IMR-90 (cell line): ENCODE measurements around the gene ZNF200. TPM values are rescaled to one million over a fixed set of nuclear protein-coding genes. Genes with fewer than 3 reads are reported as not detected.

ENCODE experiments used
- ATAC-seq: fragments of 200-7000 bp; cut with Tn5 transposase; 2 replicates; pipeline ENCODE4 v1.9.1; 2020; ENCODE audit warnings: low read depth, mild to moderate bottlenecking, moderate library complexity
- BruUV-seq: library from RNA; stranded (reverse); fragments of 400-500 nt; replicated peaks from 2 replicates; lab custom pipeline; 2021; lab: Mats Ljungman, UMichigan
- CTCF ChIA-PET: fragments of 300-600 bp; formaldehyde crosslinking; extraction: SDS; loops from one replicate; lab custom pipeline; 2021; ENCODE audit warnings: antibody characterized with exemption; lab: Yijun Ruan, JAX
- POLR2A ChIA-PET: fragments of 300-600 bp; sonication (Branson Sonifier 250); formaldehyde crosslinking; loops from one replicate; lab custom pipeline; 2022; ENCODE audit warnings: antibody characterized with exemption; ENCODE audit not compliant: unreplicated experiment; lab: Charles Lee
- DNase-seq: peaks from one replicate; pipeline ENCODE4 v3.0.0; 2013
- H2AFZ ChIP-seq: replicated peaks from 2 replicates; pipeline ENCODE3; 2013; ENCODE audit warnings: low read length, mild to moderate bottlenecking; ENCODE audit not compliant: poor library complexity
- H2AK5ac ChIP-seq: 2 replicates; pipeline ENCODE4 v1.6.1; 2013; ENCODE audit warnings: low read depth, low read length, inconsistent platforms
- H2AK9ac ChIP-seq: replicated peaks from 2 replicates; pipeline ENCODE3; 2013; ENCODE audit warnings: mild to moderate bottlenecking, low read depth, low read length, moderate library complexity; ENCODE audit not compliant: poor library complexity
- H2BK120ac ChIP-seq: 2 replicates; pipeline ENCODE4 v1.6.1; 2013; ENCODE audit warnings: low read depth, low read length, inconsistent platforms
- H2BK15ac ChIP-seq: 3 replicates; pipeline ENCODE4 v1.6.1; 2013; ENCODE audit warnings: low read depth, low read length, inconsistent platforms
- H2BK20ac ChIP-seq: 2 replicates; pipeline ENCODE4 v1.6.1; 2013; ENCODE audit warnings: low read depth, mild to moderate bottlenecking, inconsistent platforms, low read length, moderate library complexity
- H2BK5ac ChIP-seq: 2 replicates; pipeline ENCODE4 v1.6.1; 2013; ENCODE audit warnings: mild to moderate bottlenecking, low read depth, low read length, inconsistent platforms; ENCODE audit not compliant: poor library complexity, severe bottlenecking
- H3K14ac ChIP-seq: replicated peaks from 2 replicates; pipeline ENCODE4 v1.6.1; 2013; ENCODE audit warnings: low read depth, low read length, inconsistent platforms
- H3K18ac ChIP-seq: 2 replicates; pipeline ENCODE4 v1.6.1; 2013; ENCODE audit warnings: low read depth, low read length, control low read depth
- H3K23ac ChIP-seq: 2 replicates; pipeline ENCODE4 v1.6.1; 2013; ENCODE audit warnings: low read depth, low read length, inconsistent platforms
- H3K27ac ChIP-seq: 2 replicates; pipeline ENCODE4 v1.5.1; 2013; ENCODE audit warnings: mild to moderate bottlenecking, control low read depth, low read length; ENCODE audit not compliant: insufficient read depth
- H3K27me3 ChIP-seq: 2 replicates; pipeline ENCODE4 v1.6.1; 2013; ENCODE audit warnings: low read length; ENCODE audit not compliant: control insufficient read depth, insufficient read depth
- H3K36me3 ChIP-seq: 2 replicates; pipeline ENCODE4 v1.6.1; 2013; ENCODE audit warnings: low read length, mixed read lengths; ENCODE audit not compliant: control insufficient read depth, insufficient read depth
- H3K4ac ChIP-seq: 2 replicates; pipeline ENCODE4 v1.6.1; 2013; ENCODE audit warnings: low read depth, low read length, inconsistent platforms
- H3K4me1 ChIP-seq: 2 replicates; pipeline ENCODE4 v1.6.1; 2013; ENCODE audit warnings: low read length, mixed read lengths; ENCODE audit not compliant: control insufficient read depth, insufficient read depth
- H3K4me2 ChIP-seq: 2 replicates; pipeline ENCODE4 v1.6.1; 2013; ENCODE audit warnings: low read depth, mild to moderate bottlenecking, control low read depth, low read length, moderate library complexity
- H3K4me3 ChIP-seq: 2 replicates; pipeline ENCODE4 v1.5.1; 2013; ENCODE audit warnings: low read depth, mild to moderate bottlenecking, control low read depth, low read length, moderate library complexity; ENCODE audit not compliant: insufficient read depth
- H3K56ac ChIP-seq: 2 replicates; pipeline ENCODE4 v1.6.1; 2013; ENCODE audit warnings: low read length, inconsistent platforms; ENCODE audit not compliant: insufficient read depth; ENCODE audit errors: extremely low read depth
- H3K79me1 ChIP-seq, 2 experiments: 2 replicates each; pipeline ENCODE4 v1.6.1; 2013; ENCODE audit warnings: low read length in 2 of 2, inconsistent platforms in 1 of 2, low read depth in 1 of 2
- H3K9ac ChIP-seq: 2 replicates; pipeline ENCODE4 v1.6.1; 2013; ENCODE audit warnings: low read depth, low read length, control low read depth
- H3K9me1 ChIP-seq: 2 replicates; pipeline ENCODE4 v1.6.1; 2013; ENCODE audit warnings: low read length, inconsistent platforms; ENCODE audit not compliant: insufficient read depth
- H3K9me3 ChIP-seq: 2 replicates; pipeline ENCODE4 v1.6.1; 2013; ENCODE audit warnings: low read length; ENCODE audit not compliant: control insufficient read depth, insufficient read depth
- H4K20me1 ChIP-seq: 2 replicates; pipeline ENCODE4 v1.6.1; 2013; ENCODE audit warnings: low read length, inconsistent platforms; ENCODE audit not compliant: insufficient read depth
- H4K5ac ChIP-seq: 2 replicates; pipeline ENCODE4 v1.6.1; 2013; ENCODE audit warnings: mild to moderate bottlenecking, low read depth, low read length, control low read depth
- H4K8ac ChIP-seq, 2 experiments: 2 replicates each; pipeline ENCODE4 v1.6.1; 2013; ENCODE audit warnings: low read depth in 2 of 2, low read length in 2 of 2, control low read depth in 1 of 2, inconsistent platforms in 1 of 2
- H4K91ac ChIP-seq: 2 replicates; pipeline ENCODE4 v1.6.1; 2013; ENCODE audit warnings: low read depth, low read length, inconsistent platforms; ENCODE audit not compliant: insufficient read depth
- CEBPB ChIP-seq: IDR thresholded peaks from 2 replicates; pipeline ENCODE4 v1.6.1; 2012; ENCODE audit warnings: low read depth, low read length, improper control_type of control experiment
- CHD1 ChIP-seq: IDR thresholded peaks from 2 replicates; pipeline ENCODE4 v1.6.1; 2012; ENCODE audit warnings: low read depth, low read length, improper control_type of control experiment
- FOS ChIP-seq: fragments of 150-350 bp; IDR thresholded peaks from 2 replicates; pipeline ENCODE4 v1.6.1; 2016; ENCODE audit warnings: low read depth, low read length
- MAFK ChIP-seq: IDR thresholded peaks from 2 replicates; pipeline ENCODE4 v1.6.1; 2012; ENCODE audit warnings: low read depth, low read length, improper control_type of control experiment
- MXI1 ChIP-seq: IDR thresholded peaks from 2 replicates; pipeline ENCODE4 v1.6.1; 2012; ENCODE audit warnings: low read depth, mild to moderate bottlenecking, low read length, moderate library complexity, borderline replicate concordance
- POLR2A ChIP-seq: IDR thresholded peaks from 2 replicates; pipeline ENCODE4 v1.6.1; 2012; ENCODE audit warnings: mild to moderate bottlenecking, low read depth, low read length
- RAD21 ChIP-seq: IDR thresholded peaks from 2 replicates; pipeline ENCODE4 v1.6.1; 2012; ENCODE audit warnings: low read length, improper control_type of control experiment
- RCOR1 ChIP-seq: IDR thresholded peaks from 2 replicates; pipeline ENCODE4 v1.6.1; 2012; ENCODE audit warnings: mild to moderate bottlenecking, low read length, improper control_type of control experiment; ENCODE audit not compliant: insufficient replicate concordance
- SMC3 ChIP-seq: fragments of 150-350 bp; IDR thresholded peaks from 2 replicates; pipeline ENCODE4 v1.6.1; 2016; ENCODE audit warnings: low read depth, mild to moderate bottlenecking, antibody characterized with exemption, low read length, moderate library complexity
- WGBS, 2 experiments: methylation state at CpG; one replicate each; pipeline versions ENCODE4 v1.1.5 to v1.1.7; 2013; ENCODE audit warnings: missing lambda C conversion rate in 2 of 2; ENCODE audit not compliant: insufficient read length in 1 of 2; ENCODE audit errors: extremely low coverage in 2 of 2; 5-methylcytosine and 5-hydroxymethylcytosine counted together
- dilution Hi-C: fragments of 300-500 bp; cut with HindIII; formaldehyde crosslinking; loops from one replicate; pipeline ENCODE4 v1.14.3; 2018; ENCODE audit warnings: low sequenced_read_pairs; ENCODE audit not compliant: unreplicated experiment
- in situ Hi-C: fragments of 300-500 bp; cut with MboI; formaldehyde crosslinking; loops from 3 replicates; pipeline ENCODE4 v1.14.3; 2019; ENCODE audit warnings: low sequenced_read_pairs, inconsistent platforms, mixed read lengths
- intact Hi-C: fragments of 100-400 bp; cut with micrococcal nuclease; formaldehyde crosslinking; loops from 2 replicates; pipeline ENCODE4 v1.10.0; 2022
- polyA plus RNA-seq, 3 experiments: library from polyadenylated mRNA; depleted of rRNA; stranded (reverse); fragments of >200 nt; gene quantifications; 2 replicates each; pipeline ENCODE4 v1.2.3, GENCODE V29; 2012; ENCODE audit warnings: low replicate concordance in 1 of 3
- total RNA-seq: library from RNA; depleted of rRNA; stranded (reverse); fragments of >200 nt; gene quantifications from 2 replicates; pipeline ENCODE4 v1.2.3, GENCODE V29; 2012
- TF ChIP-seq, protein P1 (sequence below): conservative IDR thresholded peaks from 2 replicates; pipeline ENCODE4 v1.5.1; 2012; ENCODE audit warnings: mild to moderate bottlenecking, low read depth, low read length, improper control_type of control experiment

Gene ZNF200
- total and polyA plus RNA-seq, 2 of the 4 experiments (the other 2 are of a cell fraction), result 3.7 to 7.5 TPM

GRCh38 chr16:3220839-3221238 lies 14.1 kb downstream of the ZNF200 start:
- peaks cover 29% of the 10 kb centered on the region for H3K36me3 ChIP-seq
- no peaks in the 10 kb centered on the region; a peak in 1 of 4 replicates for H3K79me1 ChIP-seq
- H3K27ac ChIP-seq, result no peak overlapping the region
- CTCF ChIA-PET, result no interaction called here
- no peak overlapping the region for H2AFZ ChIP-seq
- WGBS, 2 experiments, result 80% methylated on average over 1 of the region's 10 CpGs; no CpG with 5 or more reads in 1 of the 2 experiments
- intact Hi-C loops, result no loop called here
- no peak overlapping the region for H2AK5ac ChIP-seq
- H4K5ac ChIP-seq, result no peak overlapping the region
- H3K4me2 ChIP-seq, result no peak overlapping the region
- H2BK5ac ChIP-seq, result no peak overlapping the region
- no TSS peak for BruUV-seq
- H4K91ac ChIP-seq, result no peak overlapping the region
- H3K9me3 ChIP-seq, result peaks cover 46% of the 10 kb centered on the region
- dilution Hi-C loops, result no loop called here
- in situ Hi-C loops, result no loop called here
- H2BK120ac ChIP-seq, result no peak overlapping the region
- TF ChIP-seq CEBPB (no peak), RCOR1 (no peak), MXI1 (no peak), CHD1 (no peak), SMC3 (no peak), POLR2A (no peak), FOS (no peak), RAD21 (no peak), MAFK (no peak)
- TF ChIP-seq, protein P1, sequence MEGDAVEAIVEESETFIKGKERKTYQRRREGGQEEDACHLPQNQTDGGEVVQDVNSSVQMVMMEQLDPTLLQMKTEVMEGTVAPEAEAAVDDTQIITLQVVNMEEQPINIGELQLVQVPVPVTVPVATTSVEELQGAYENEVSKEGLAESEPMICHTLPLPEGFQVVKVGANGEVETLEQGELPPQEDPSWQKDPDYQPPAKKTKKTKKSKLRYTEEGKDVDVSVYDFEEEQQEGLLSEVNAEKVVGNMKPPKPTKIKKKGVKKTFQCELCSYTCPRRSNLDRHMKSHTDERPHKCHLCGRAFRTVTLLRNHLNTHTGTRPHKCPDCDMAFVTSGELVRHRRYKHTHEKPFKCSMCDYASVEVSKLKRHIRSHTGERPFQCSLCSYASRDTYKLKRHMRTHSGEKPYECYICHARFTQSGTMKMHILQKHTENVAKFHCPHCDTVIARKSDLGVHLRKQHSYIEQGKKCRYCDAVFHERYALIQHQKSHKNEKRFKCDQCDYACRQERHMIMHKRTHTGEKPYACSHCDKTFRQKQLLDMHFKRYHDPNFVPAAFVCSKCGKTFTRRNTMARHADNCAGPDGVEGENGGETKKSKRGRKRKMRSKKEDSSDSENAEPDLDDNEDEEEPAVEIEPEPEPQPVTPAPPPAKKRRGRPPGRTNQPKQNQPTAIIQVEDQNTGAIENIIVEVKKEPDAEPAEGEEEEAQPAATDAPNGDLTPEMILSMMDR, result no peak
- no peaks in the 10 kb centered on the region for H4K20me1 ChIP-seq
- H4K8ac ChIP-seq, result no peak overlapping the region
- no peak overlapping the region for H2BK15ac ChIP-seq
- POLR2A ChIA-PET, result no interaction called here
- H3K18ac ChIP-seq, result no peak overlapping the region
- no peak overlapping the region for H3K14ac ChIP-seq
- H3K56ac ChIP-seq, result no peak overlapping the region
- H3K4ac ChIP-seq, result no peak overlapping the region
- no peak overlapping the region for H3K4me3 ChIP-seq
- no peaks in the 10 kb centered on the region for H3K9me1 ChIP-seq
- H3K27me3 ChIP-seq, result no peaks in the 10 kb centered on the region
- H2BK20ac ChIP-seq, result no peak overlapping the region
- H3K23ac ChIP-seq, result no peak overlapping the region
- H2AK9ac ChIP-seq, result no peak overlapping the region
- ATAC-seq (no peak), DNase-seq (no peak)
- H3K9ac ChIP-seq, result no peak overlapping the region
- H3K4me1 ChIP-seq, result no peaks in the 10 kb centered on the region
